IMR-90 (cell line): ENCODE data around the gene FAM118A. TPM values are rescaled to one million over a fixed set of nuclear protein-coding genes. Genes with fewer than 3 reads are reported as not detected.

ENCODE experiments used
- ATAC-seq: fragments of 200-7000 bp; cut with Tn5 transposase; 2 replicates; pipeline ENCODE4 v1.9.1; 2020; ENCODE audit warnings: low read depth, mild to moderate bottlenecking, moderate library complexity
- BruUV-seq: library from RNA; stranded (reverse); fragments of 400-500 nt; replicated peaks from 2 replicates; lab custom pipeline; 2021; lab: Mats Ljungman, UMichigan
- CTCF ChIA-PET: fragments of 300-600 bp; formaldehyde crosslinking; extraction: SDS; loops from one replicate; lab custom pipeline; 2021; ENCODE audit warnings: antibody characterized with exemption; lab: Yijun Ruan, JAX
- POLR2A ChIA-PET: fragments of 300-600 bp; sonication (Branson Sonifier 250); formaldehyde crosslinking; loops from one replicate; lab custom pipeline; 2022; ENCODE audit warnings: antibody characterized with exemption; ENCODE audit not compliant: unreplicated experiment; lab: Charles Lee
- DNase-seq: peaks from one replicate; pipeline ENCODE4 v3.0.0; 2013
- H2AFZ ChIP-seq: replicated peaks from 2 replicates; pipeline ENCODE3; 2013; ENCODE audit warnings: low read length, mild to moderate bottlenecking; ENCODE audit not compliant: poor library complexity
- H2AK5ac ChIP-seq: 2 replicates; pipeline ENCODE4 v1.6.1; 2013; ENCODE audit warnings: low read depth, low read length, inconsistent platforms
- H2AK9ac ChIP-seq: replicated peaks from 2 replicates; pipeline ENCODE3; 2013; ENCODE audit warnings: mild to moderate bottlenecking, low read depth, low read length, moderate library complexity; ENCODE audit not compliant: poor library complexity
- H2BK120ac ChIP-seq: 2 replicates; pipeline ENCODE4 v1.6.1; 2013; ENCODE audit warnings: low read depth, low read length, inconsistent platforms
- H2BK15ac ChIP-seq: 3 replicates; pipeline ENCODE4 v1.6.1; 2013; ENCODE audit warnings: low read depth, low read length, inconsistent platforms
- H2BK20ac ChIP-seq: 2 replicates; pipeline ENCODE4 v1.6.1; 2013; ENCODE audit warnings: low read depth, mild to moderate bottlenecking, inconsistent platforms, low read length, moderate library complexity
- H2BK5ac ChIP-seq: 2 replicates; pipeline ENCODE4 v1.6.1; 2013; ENCODE audit warnings: mild to moderate bottlenecking, low read depth, low read length, inconsistent platforms; ENCODE audit not compliant: poor library complexity, severe bottlenecking
- H3K14ac ChIP-seq: replicated peaks from 2 replicates; pipeline ENCODE4 v1.6.1; 2013; ENCODE audit warnings: low read depth, low read length, inconsistent platforms
- H3K18ac ChIP-seq: 2 replicates; pipeline ENCODE4 v1.6.1; 2013; ENCODE audit warnings: low read depth, low read length, control low read depth
- H3K23ac ChIP-seq: 2 replicates; pipeline ENCODE4 v1.6.1; 2013; ENCODE audit warnings: low read depth, low read length, inconsistent platforms
- H3K27ac ChIP-seq: 2 replicates; pipeline ENCODE4 v1.5.1; 2013; ENCODE audit warnings: mild to moderate bottlenecking, control low read depth, low read length; ENCODE audit not compliant: insufficient read depth
- H3K27me3 ChIP-seq: 2 replicates; pipeline ENCODE4 v1.6.1; 2013; ENCODE audit warnings: low read length; ENCODE audit not compliant: control insufficient read depth, insufficient read depth
- H3K36me3 ChIP-seq: 2 replicates; pipeline ENCODE4 v1.6.1; 2013; ENCODE audit warnings: low read length, mixed read lengths; ENCODE audit not compliant: control insufficient read depth, insufficient read depth
- H3K4ac ChIP-seq: 2 replicates; pipeline ENCODE4 v1.6.1; 2013; ENCODE audit warnings: low read depth, low read length, inconsistent platforms
- H3K4me1 ChIP-seq: 2 replicates; pipeline ENCODE4 v1.6.1; 2013; ENCODE audit warnings: low read length, mixed read lengths; ENCODE audit not compliant: control insufficient read depth, insufficient read depth
- H3K4me2 ChIP-seq: 2 replicates; pipeline ENCODE4 v1.6.1; 2013; ENCODE audit warnings: low read depth, mild to moderate bottlenecking, control low read depth, low read length, moderate library complexity
- H3K4me3 ChIP-seq: 2 replicates; pipeline ENCODE4 v1.5.1; 2013; ENCODE audit warnings: low read depth, mild to moderate bottlenecking, control low read depth, low read length, moderate library complexity; ENCODE audit not compliant: insufficient read depth
- H3K56ac ChIP-seq: 2 replicates; pipeline ENCODE4 v1.6.1; 2013; ENCODE audit warnings: low read length, inconsistent platforms; ENCODE audit not compliant: insufficient read depth; ENCODE audit errors: extremely low read depth
- H3K79me1 ChIP-seq, 2 experiments: 2 replicates each; pipeline ENCODE4 v1.6.1; 2013; ENCODE audit warnings: low read length in 2 of 2, inconsistent platforms in 1 of 2, low read depth in 1 of 2
- H3K9ac ChIP-seq: 2 replicates; pipeline ENCODE4 v1.6.1; 2013; ENCODE audit warnings: low read depth, low read length, control low read depth
- H3K9me1 ChIP-seq: 2 replicates; pipeline ENCODE4 v1.6.1; 2013; ENCODE audit warnings: low read length, inconsistent platforms; ENCODE audit not compliant: insufficient read depth
- H3K9me3 ChIP-seq: 2 replicates; pipeline ENCODE4 v1.6.1; 2013; ENCODE audit warnings: low read length; ENCODE audit not compliant: control insufficient read depth, insufficient read depth
- H4K20me1 ChIP-seq: 2 replicates; pipeline ENCODE4 v1.6.1; 2013; ENCODE audit warnings: low read length, inconsistent platforms; ENCODE audit not compliant: insufficient read depth
- H4K5ac ChIP-seq: 2 replicates; pipeline ENCODE4 v1.6.1; 2013; ENCODE audit warnings: mild to moderate bottlenecking, low read depth, low read length, control low read depth
- H4K8ac ChIP-seq, 2 experiments: 2 replicates each; pipeline ENCODE4 v1.6.1; 2013; ENCODE audit warnings: low read depth in 2 of 2, low read length in 2 of 2, control low read depth in 1 of 2, inconsistent platforms in 1 of 2
- H4K91ac ChIP-seq: 2 replicates; pipeline ENCODE4 v1.6.1; 2013; ENCODE audit warnings: low read depth, low read length, inconsistent platforms; ENCODE audit not compliant: insufficient read depth
- BHLHE40 ChIP-seq: fragments of 150-350 bp; IDR thresholded peaks from 2 replicates; pipeline ENCODE4 v1.6.1; 2016; ENCODE audit warnings: mild to moderate bottlenecking, low read depth, low read length
- CEBPB ChIP-seq: IDR thresholded peaks from 2 replicates; pipeline ENCODE4 v1.6.1; 2012; ENCODE audit warnings: low read depth, low read length, improper control_type of control experiment
- CHD1 ChIP-seq: IDR thresholded peaks from 2 replicates; pipeline ENCODE4 v1.6.1; 2012; ENCODE audit warnings: low read depth, low read length, improper control_type of control experiment
- FOS ChIP-seq: fragments of 150-350 bp; IDR thresholded peaks from 2 replicates; pipeline ENCODE4 v1.6.1; 2016; ENCODE audit warnings: low read depth, low read length
- MAFK ChIP-seq: IDR thresholded peaks from 2 replicates; pipeline ENCODE4 v1.6.1; 2012; ENCODE audit warnings: low read depth, low read length, improper control_type of control experiment
- MAZ ChIP-seq: IDR thresholded peaks from 2 replicates; pipeline ENCODE4 v1.6.1; 2012; ENCODE audit warnings: low read depth, mild to moderate bottlenecking, low read length, improper control_type of control experiment, moderate library complexity, borderline replicate concordance
- MXI1 ChIP-seq: IDR thresholded peaks from 2 replicates; pipeline ENCODE4 v1.6.1; 2012; ENCODE audit warnings: low read depth, mild to moderate bottlenecking, low read length, moderate library complexity, borderline replicate concordance
- NFE2L2 ChIP-seq: fragments of 150-350 bp; IDR thresholded peaks from 2 replicates; pipeline ENCODE4 v1.6.1; 2016; ENCODE audit warnings: low read depth, mild to moderate bottlenecking, low read length
- POLR2A ChIP-seq: IDR thresholded peaks from 2 replicates; pipeline ENCODE4 v1.6.1; 2012; ENCODE audit warnings: mild to moderate bottlenecking, low read depth, low read length
- RAD21 ChIP-seq: IDR thresholded peaks from 2 replicates; pipeline ENCODE4 v1.6.1; 2012; ENCODE audit warnings: low read length, improper control_type of control experiment
- RCOR1 ChIP-seq: IDR thresholded peaks from 2 replicates; pipeline ENCODE4 v1.6.1; 2012; ENCODE audit warnings: mild to moderate bottlenecking, low read length, improper control_type of control experiment; ENCODE audit not compliant: insufficient replicate concordance
- RFX5 ChIP-seq: IDR thresholded peaks from 2 replicates; pipeline ENCODE4 v1.8.0; 2012; ENCODE audit warnings: low read depth, mild to moderate bottlenecking, low read length, moderate library complexity
- SMC3 ChIP-seq: fragments of 150-350 bp; IDR thresholded peaks from 2 replicates; pipeline ENCODE4 v1.6.1; 2016; ENCODE audit warnings: low read depth, mild to moderate bottlenecking, antibody characterized with exemption, low read length, moderate library complexity
- WGBS, 2 experiments: methylation state at CpG; one replicate each; pipeline versions ENCODE4 v1.1.5 to v1.1.7; 2013; ENCODE audit warnings: missing lambda C conversion rate in 2 of 2; ENCODE audit not compliant: insufficient read length in 1 of 2; ENCODE audit errors: extremely low coverage in 2 of 2; 5-methylcytosine and 5-hydroxymethylcytosine counted together
- dilution Hi-C: fragments of 300-500 bp; cut with HindIII; formaldehyde crosslinking; loops from one replicate; pipeline ENCODE4 v1.14.3; 2018; ENCODE audit warnings: low sequenced_read_pairs; ENCODE audit not compliant: unreplicated experiment
- in situ Hi-C: fragments of 300-500 bp; cut with MboI; formaldehyde crosslinking; loops from 3 replicates; pipeline ENCODE4 v1.14.3; 2019; ENCODE audit warnings: low sequenced_read_pairs, inconsistent platforms, mixed read lengths
- intact Hi-C: fragments of 100-400 bp; cut with micrococcal nuclease; formaldehyde crosslinking; loops from 2 replicates; pipeline ENCODE4 v1.10.0; 2022
- polyA plus RNA-seq, 3 experiments: library from polyadenylated mRNA; depleted of rRNA; stranded (reverse); fragments of >200 nt; gene quantifications; 2 replicates each; pipeline ENCODE4 v1.2.3, GENCODE V29; 2012; ENCODE audit warnings: low replicate concordance in 1 of 3
- total RNA-seq: library from RNA; depleted of rRNA; stranded (reverse); fragments of >200 nt; gene quantifications from 2 replicates; pipeline ENCODE4 v1.2.3, GENCODE V29; 2012
- TF ChIP-seq, protein P1 (sequence below): fragments of 150-350 bp; IDR thresholded peaks from 2 replicates; pipeline ENCODE4 v1.6.1; 2016; ENCODE audit warnings: low read depth, mild to moderate bottlenecking, low read length, moderate library complexity, borderline replicate concordance
- TF ChIP-seq, protein P2 (sequence below): fragments of 150-350 bp; IDR thresholded peaks from 2 replicates; pipeline ENCODE4 v1.6.1; 2017; ENCODE audit warnings: mild to moderate bottlenecking, antibody characterized with exemption, low read length, low read depth
- TF ChIP-seq, protein P3 (sequence below): conservative IDR thresholded peaks from 2 replicates; pipeline ENCODE4 v1.5.1; 2012; ENCODE audit warnings: mild to moderate bottlenecking, low read depth, low read length, improper control_type of control experiment

FAM118A gene
- total and polyA plus RNA-seq, 2 of the 4 experiments (the other 2 are of a cell fraction) = 20.6 to 95.6 TPM

DNA sequence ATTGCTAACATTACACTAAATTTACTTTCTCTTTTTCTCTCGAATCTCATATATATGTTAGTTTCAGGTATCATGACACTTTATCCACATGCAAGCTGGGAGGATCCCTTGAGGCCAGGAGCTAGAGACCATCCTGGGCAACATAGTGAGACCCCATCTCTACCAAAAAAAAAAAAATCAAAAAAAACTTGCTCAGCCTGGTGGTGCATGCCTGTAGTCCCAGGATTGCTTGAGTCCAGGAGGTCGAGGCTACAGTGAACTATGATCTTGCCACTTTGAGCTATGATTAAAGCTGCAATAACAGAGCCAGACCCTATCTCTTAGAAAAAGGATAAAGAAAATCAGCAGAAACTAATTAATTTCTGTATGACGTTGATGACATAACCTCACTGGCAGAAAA, 28.7 kb upstream of the FAM118A start:
- ChIA-PET CTCF (no interaction called here), POLR2A (no interaction called here)
- TF ChIP-seq CEBPB (no peak), RAD21 (no peak), MAZ (no peak), RCOR1 (no peak), FOS (no peak), POLR2A (no peak), CHD1 (no peak), BHLHE40 (no peak), MXI1 (no peak), NFE2L2 (no peak), SMC3 (no peak), MAFK (no peak), RFX5 (no peak)
- TF ChIP-seq, protein P1, sequence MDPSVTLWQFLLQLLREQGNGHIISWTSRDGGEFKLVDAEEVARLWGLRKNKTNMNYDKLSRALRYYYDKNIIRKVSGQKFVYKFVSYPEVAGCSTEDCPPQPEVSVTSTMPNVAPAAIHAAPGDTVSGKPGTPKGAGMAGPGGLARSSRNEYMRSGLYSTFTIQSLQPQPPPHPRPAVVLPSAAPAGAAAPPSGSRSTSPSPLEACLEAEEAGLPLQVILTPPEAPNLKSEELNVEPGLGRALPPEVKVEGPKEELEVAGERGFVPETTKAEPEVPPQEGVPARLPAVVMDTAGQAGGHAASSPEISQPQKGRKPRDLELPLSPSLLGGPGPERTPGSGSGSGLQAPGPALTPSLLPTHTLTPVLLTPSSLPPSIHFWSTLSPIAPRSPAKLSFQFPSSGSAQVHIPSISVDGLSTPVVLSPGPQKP = no peak
- TF ChIP-seq, protein P2, sequence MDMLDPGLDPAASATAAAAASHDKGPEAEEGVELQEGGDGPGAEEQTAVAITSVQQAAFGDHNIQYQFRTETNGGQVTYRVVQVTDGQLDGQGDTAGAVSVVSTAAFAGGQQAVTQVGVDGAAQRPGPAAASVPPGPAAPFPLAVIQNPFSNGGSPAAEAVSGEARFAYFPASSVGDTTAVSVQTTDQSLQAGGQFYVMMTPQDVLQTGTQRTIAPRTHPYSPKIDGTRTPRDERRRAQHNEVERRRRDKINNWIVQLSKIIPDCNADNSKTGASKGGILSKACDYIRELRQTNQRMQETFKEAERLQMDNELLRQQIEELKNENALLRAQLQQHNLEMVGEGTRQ = no peak
- TF ChIP-seq, protein P3, sequence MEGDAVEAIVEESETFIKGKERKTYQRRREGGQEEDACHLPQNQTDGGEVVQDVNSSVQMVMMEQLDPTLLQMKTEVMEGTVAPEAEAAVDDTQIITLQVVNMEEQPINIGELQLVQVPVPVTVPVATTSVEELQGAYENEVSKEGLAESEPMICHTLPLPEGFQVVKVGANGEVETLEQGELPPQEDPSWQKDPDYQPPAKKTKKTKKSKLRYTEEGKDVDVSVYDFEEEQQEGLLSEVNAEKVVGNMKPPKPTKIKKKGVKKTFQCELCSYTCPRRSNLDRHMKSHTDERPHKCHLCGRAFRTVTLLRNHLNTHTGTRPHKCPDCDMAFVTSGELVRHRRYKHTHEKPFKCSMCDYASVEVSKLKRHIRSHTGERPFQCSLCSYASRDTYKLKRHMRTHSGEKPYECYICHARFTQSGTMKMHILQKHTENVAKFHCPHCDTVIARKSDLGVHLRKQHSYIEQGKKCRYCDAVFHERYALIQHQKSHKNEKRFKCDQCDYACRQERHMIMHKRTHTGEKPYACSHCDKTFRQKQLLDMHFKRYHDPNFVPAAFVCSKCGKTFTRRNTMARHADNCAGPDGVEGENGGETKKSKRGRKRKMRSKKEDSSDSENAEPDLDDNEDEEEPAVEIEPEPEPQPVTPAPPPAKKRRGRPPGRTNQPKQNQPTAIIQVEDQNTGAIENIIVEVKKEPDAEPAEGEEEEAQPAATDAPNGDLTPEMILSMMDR = no peak
- no peaks in the 10 kb centered on the region for H3K79me1 ChIP-seq
- H3K18ac ChIP-seq = no peak overlapping the region
- no peaks in the 10 kb centered on the region for H3K9me3 ChIP-seq
- H3K27ac ChIP-seq = no peak overlapping the region
- intact Hi-C loops = no loop called here
- in situ Hi-C loops = no loop called here
- ATAC-seq (no peak), DNase-seq (no peak)
- WGBS, 2 experiments = 100% methylated on average over 1 of the region's 3 CpGs; no CpG with 5 or more reads in 1 of the 2 experiments
- H3K4ac ChIP-seq = no peak overlapping the region
- H2AK9ac ChIP-seq = no peak overlapping the region
- H3K9ac ChIP-seq = no peak overlapping the region
- no peak overlapping the region for H3K14ac ChIP-seq
- no peak overlapping the region for H3K4me2 ChIP-seq
- peak overlapping the region; percentile 90 for H2BK20ac ChIP-seq
- no peak overlapping the region; the same call in 1 of the 2 replicates for H4K91ac ChIP-seq
- H3K36me3 ChIP-seq = no peaks in the 10 kb centered on the region
- H4K5ac ChIP-seq = no peak overlapping the region
- peak overlapping the region; percentile 70; the same call in 1 of the 3 replicates for H2BK15ac ChIP-seq
- dilution Hi-C loops = no loop called here
- no TSS peak for BruUV-seq
- H3K9me1 ChIP-seq = no peaks in the 10 kb centered on the region
- H2AFZ ChIP-seq = no peak overlapping the region
- H4K20me1 ChIP-seq = no peaks in the 10 kb centered on the region
- no peak overlapping the region for H3K4me3 ChIP-seq
- peaks cover 23% of the 10 kb centered on the region for H3K27me3 ChIP-seq
- H2BK5ac ChIP-seq = no peak overlapping the region
- H3K4me1 ChIP-seq = peaks cover 10% of the 10 kb centered on the region
- H4K8ac ChIP-seq = no peak overlapping the region
- H2BK120ac ChIP-seq = no peak overlapping the region; the same call in 1 of the 2 replicates
- H2AK5ac ChIP-seq = peak overlapping the region; percentile 20; the same call in 1 of the 2 replicates
- H3K23ac ChIP-seq = no peak overlapping the region
- no peak overlapping the region for H3K56ac ChIP-seq
